ENCODE results near the gene NCK2. TPM values are rescaled to one million over a fixed set of nuclear protein-coding genes. Genes with fewer than 3 reads are reported as not detected.

NCK2 gene
- total and polyA plus RNA-seq, 9 of the 15 experiments (the other 6 are each of a cell fraction or from before 2014, with no cell fraction given): 0.90 to 27.9 (median 15.9) TPM

DNA sequence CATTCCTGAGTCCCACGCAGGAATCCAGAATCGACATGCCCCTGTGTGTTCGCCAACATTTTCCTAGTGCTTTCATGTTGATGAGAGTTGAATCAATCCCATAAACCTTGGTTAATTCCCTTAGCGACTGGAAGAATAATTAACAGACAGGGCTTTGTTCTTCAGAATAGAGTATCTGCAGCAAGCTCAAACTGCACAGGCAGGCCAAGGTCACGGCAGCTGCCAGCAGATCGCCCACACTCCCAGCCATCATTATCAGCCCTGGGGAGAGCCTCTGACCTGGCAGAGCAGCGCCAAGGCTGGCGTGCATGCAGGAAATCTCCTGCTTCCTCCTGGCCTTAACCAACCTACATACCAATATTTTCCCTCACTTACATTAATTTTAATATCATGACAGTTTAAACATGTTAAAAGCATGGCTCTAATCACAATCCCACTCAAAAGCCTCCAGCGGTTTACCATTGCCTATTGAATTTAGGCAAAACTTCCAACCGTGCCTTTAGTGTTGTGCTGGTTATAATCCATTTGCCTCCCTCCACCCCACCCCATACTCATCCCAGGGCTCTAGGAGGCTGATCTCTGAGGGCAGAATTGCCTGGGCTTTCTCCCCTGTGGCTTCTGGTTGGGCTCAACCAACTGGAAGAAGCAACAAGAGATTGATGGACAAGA is 46.8 kb upstream of the NCK2 start:
- CTCF ChIA-PET (ENCODE audit: low intra/inter-chr PET ratio): no interaction called here
- in situ Hi-C loops (cut with MboI): no loop called here

GRCh38 chr2:105698820-105699219 is 45.9 kb upstream of the NCK2 start:
- WGBS (ENCODE audit: insufficient coverage, low coverage, missing lambda C conversion rate): 0% methylated on average over 2 of the region's 2 CpGs
- intact Hi-C loops (cut with micrococcal nuclease): no loop called here
- ATAC-seq: no peak

More for the DNA sequence above, 46.8 kb upstream of the NCK2 start:
- Histone ChIP-seq H4K20me1 (replicated peaks; ENCODE audit: control insufficient read depth, insufficient read depth, low read length) (no peaks in the 10 kb centered on the region), H3K27me3 (ENCODE audit: control insufficient read depth in 2 of 2, insufficient read depth in 2 of 2, low read length in 2 of 2) (peaks cover 8 to 20% of the 10 kb centered on the region in 2 experiments; a peak in 4 of 5 replicates), H3K36me3 (ENCODE audit: control insufficient read depth, insufficient read depth, low read length) (no peaks in the 10 kb centered on the region), H2AFZ (ENCODE audit: low read depth, low read length) (no peak overlapping the region), H3K9ac (ENCODE audit: insufficient read depth in 1 of 2, low read depth in 2 of 2, low read length in 2 of 2) (no peak overlapping the region), H3K9me3 (replicated peaks; ENCODE audit: control insufficient read depth, insufficient read depth, low read depth, low read length) (no peaks in the 10 kb centered on the region), H3K4me3 (no peak overlapping the region), H3K4me2 (ENCODE audit: insufficient read depth, low read length) (no peak overlapping the region), H3K9me1 (ENCODE audit: control insufficient read depth, insufficient read depth, low read length) (no peaks in the 10 kb centered on the region), H3K27ac (ENCODE audit: extremely low read depth, low read depth, low read length) (no peak overlapping the region), H3K79me2 (ENCODE audit: control insufficient read depth, insufficient read depth, low read length) (no peaks in the 10 kb centered on the region), H3K4me1 (replicated peaks in 1 of 2; ENCODE audit: control insufficient read depth in 2 of 2, insufficient read depth in 2 of 2, low read length in 2 of 2) (no peaks in the 10 kb centered on the region)
- no peak for TF ChIP-seq TAF15 (IDR thresholded peaks at IDR 0.05; ENCODE audit: low read depth, low read length)
- intact Hi-C loops (cut with micrococcal nuclease): no loop called here
- BruUV-seq (replicated peaks): no TSS peak
- POLR2A ChIA-PET: interaction anchor here (0.6 to 1.1 kb wide), 2 partner anchors 12 to 40 kb away, joined by 3 read pairs; no protein-coding TSS in a partner anchor
- no peak for ATAC-seq
- DNase-seq (ENCODE audit: extremely low read depth in 1 of 4, low spot score in 3 of 4): no peak
- no peak for FAIRE-seq
- WGBS (ENCODE audit: insufficient coverage, low coverage, missing lambda C conversion rate): 9% methylated on average over 10 of the region's 10 CpGs

More at GRCh38 chr2:105698820-105699219, 45.9 kb upstream of the NCK2 start:
- Histone ChIP-seq H3K4me2 (ENCODE audit: insufficient read depth, low read length) (no peak overlapping the region), H4K20me1 (replicated peaks; ENCODE audit: control insufficient read depth, insufficient read depth, low read length) (no peaks in the 10 kb centered on the region), H3K4me1 (replicated peaks in 1 of 2; ENCODE audit: control insufficient read depth in 2 of 2, insufficient read depth in 2 of 2, low read length in 2 of 2) (no peaks in the 10 kb centered on the region), H3K36me3 (ENCODE audit: control insufficient read depth, insufficient read depth, low read length) (no peaks in the 10 kb centered on the region), H3K4me3 (no peak overlapping the region), H3K79me2 (ENCODE audit: control insufficient read depth, insufficient read depth, low read length) (no peaks in the 10 kb centered on the region), H3K27me3 (ENCODE audit: control insufficient read depth in 2 of 2, insufficient read depth in 2 of 2, low read length in 2 of 2) (peaks cover 8 to 20% of the 10 kb centered on the region in 2 experiments; a peak in 4 of 5 replicates), H3K9ac (ENCODE audit: insufficient read depth in 1 of 2, low read depth in 2 of 2, low read length in 2 of 2) (no peak overlapping the region), H2AFZ (ENCODE audit: low read depth, low read length) (no peak overlapping the region), H3K9me3 (replicated peaks; ENCODE audit: control insufficient read depth, insufficient read depth, low read depth, low read length) (no peaks in the 10 kb centered on the region), H3K27ac (ENCODE audit: extremely low read depth, low read depth, low read length) (no peak overlapping the region), H3K9me1 (ENCODE audit: control insufficient read depth, insufficient read depth, low read length) (no peaks in the 10 kb centered on the region)
- ChIA-PET CTCF (ENCODE audit: low intra/inter-chr PET ratio) (no interaction called here), POLR2A (interaction anchor here (1.6 kb wide), 1 partner anchor 11 kb away, joined by 9 read pairs; no protein-coding TSS in a partner anchor)
- FAIRE-seq (no peak), DNase-seq (ENCODE audit: extremely low read depth in 1 of 4, low spot score in 3 of 4) (no peak)
- in situ Hi-C loops (cut with MboI): no loop called here
- BruUV-seq (replicated peaks): no TSS peak
- no peak for TF ChIP-seq PHF21A (IDR thresholded peaks at IDR 0.05; ENCODE audit: borderline replicate concordance, low read depth)

Data from K562 (cell line).